Measurements from ENCODE around the gene USP25.

Gene USP25

DNA sequence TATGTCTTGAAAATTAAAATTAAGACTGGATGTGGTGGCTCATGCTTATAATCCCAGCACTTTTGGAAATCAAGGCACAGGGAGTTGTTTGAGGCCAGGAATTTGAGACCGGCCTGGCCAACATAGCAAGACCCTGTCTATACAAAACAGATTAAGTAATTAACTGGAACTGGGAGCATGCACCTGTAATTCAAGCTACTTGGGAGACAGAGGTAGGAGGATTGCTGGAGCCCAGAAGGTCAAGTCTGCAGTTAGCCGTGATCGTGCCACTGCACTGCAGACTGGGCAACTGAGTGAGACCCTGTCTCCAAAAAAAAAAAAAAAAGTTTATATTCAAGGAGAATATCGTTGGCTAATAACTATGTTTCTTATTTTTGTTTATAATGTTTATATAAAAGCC, 139.2 kb downstream of the USP25 start:
- no peak for DNase-seq (ENCODE audit: low spot score)

- DNase-seq (ENCODE audit: low spot score), result no peak
Measured at GRCh38 chr21:15870819-15871218, 141.0 kb downstream of the USP25 start.

- DNase-seq (ENCODE audit: low spot score), result no peak
Measured at GRCh38 chr21:15872236-15872635, 142.5 kb downstream of the USP25 start.

- no peak for DNase-seq (ENCODE audit: low spot score)
Measured at GRCh38 chr21:15874615-15875014, 144.8 kb downstream of the USP25 start.

DNA sequence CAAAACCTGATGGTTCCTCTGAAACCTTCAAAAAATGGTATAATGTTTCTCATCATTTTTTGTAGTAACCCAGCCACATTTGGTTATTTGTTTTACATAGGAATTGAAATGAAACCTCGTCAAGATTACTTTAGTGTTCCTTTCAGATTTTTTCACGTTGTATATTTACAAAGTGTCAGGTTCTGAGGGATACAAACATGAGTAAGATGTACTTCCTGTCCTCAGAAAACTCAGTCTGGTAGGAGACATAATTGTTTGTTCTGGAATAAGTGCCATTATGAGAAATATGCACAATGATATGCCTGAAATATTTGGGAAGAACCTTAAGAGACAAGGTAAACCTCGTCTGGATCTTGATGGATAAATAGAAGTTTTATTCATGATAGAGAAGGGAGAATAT, 145.5 kb downstream of the USP25 start:
- DNase-seq (ENCODE audit: low spot score), result no peak

GRCh38 chr21:15893902-15894301, 164.1 kb downstream of the USP25 start:
- no peak for DNase-seq (ENCODE audit: low spot score)

- DNase-seq (ENCODE audit: low spot score), result no peak
Measured at GRCh38 chr21:15894596-15894995, 164.8 kb downstream of the USP25 start.

DNA sequence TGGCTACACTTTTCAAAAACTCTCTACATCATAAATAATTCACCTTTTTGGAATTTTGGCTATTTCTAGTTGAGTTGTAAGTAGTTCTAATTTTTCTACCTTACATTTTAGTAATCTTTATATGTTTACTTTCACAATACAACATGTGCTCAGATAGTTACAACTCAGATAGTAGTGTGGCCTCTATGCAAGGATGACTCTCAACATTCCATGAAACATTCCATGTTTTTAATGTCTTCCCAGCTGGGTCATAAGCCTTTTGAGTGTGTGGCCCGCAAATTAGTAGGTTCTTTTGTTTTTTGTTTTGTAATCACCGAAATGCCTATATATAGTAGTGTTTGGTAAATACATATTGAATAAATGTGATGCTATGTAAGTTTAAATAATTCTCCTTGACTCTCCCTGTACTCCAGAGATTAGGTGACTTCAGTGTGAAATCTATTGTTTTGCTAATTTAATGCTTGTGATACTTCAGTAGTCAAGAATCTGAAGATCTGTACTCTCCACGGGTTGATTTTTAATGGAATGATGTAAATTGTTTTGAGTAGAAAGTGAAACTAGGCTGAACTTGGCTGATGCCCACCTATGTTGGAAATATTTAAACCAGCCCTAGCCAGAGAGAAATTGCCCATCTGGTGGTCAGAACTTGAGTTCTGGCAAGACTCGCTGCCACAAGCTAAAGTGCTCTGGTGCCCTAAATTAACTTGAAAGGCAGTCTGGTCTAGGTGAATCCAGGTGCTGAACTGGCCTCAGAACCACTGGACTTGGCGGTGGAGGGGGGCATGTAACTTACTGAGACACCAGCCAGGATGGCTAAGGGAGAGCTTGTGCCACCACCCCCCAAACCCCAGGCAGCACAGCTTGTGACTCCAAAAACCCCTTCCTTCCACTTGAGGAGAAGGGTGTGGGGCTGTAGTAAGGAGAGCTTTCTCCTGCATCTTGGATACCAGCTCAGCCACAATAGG, 165.6 kb downstream of the USP25 start:
- DNase-seq (ENCODE audit: low spot score), result no peak

DNA sequence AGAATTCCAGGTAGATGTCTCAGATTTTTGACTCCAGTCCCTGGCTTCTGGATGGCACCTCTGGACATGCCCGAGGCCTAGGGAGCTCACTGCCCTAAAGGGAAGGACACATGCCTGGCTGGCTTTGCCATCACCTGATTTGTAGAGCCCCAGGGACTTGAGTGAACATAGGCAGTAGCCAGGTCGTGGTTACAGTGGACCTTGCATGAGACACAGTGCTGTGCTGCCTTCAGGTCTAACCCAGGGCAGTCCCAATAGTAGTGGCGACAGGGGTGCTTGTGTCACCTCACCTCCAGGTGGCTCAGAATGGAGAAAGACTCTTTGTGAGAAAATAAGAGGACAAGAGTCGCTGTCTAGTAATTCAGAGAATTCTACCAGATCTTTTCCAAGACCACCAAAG, 166.7 kb downstream of the USP25 start:
- no peak for DNase-seq (ENCODE audit: low spot score)

DNA sequence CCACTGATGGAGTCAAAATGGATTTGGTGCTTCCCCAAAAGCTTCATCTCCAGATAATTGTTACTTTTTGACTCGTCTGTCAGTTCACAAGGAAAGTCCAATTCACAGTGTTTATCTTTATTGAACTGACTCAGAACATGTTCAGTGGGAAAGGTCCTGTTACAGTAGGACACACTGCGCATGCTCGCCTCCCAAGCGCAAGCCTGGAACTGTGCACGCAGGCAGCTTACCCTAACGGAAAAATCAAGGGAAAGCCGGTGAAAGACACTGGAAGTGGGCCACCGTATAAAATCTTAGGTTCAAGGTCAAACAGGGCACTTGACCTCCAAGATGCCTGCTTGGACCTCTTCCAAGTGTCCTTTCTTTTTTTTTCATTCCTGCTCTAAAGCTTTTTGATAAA, 174.6 kb downstream of the USP25 start:
- no peak for DNase-seq (ENCODE audit: low spot score)

DNA sequence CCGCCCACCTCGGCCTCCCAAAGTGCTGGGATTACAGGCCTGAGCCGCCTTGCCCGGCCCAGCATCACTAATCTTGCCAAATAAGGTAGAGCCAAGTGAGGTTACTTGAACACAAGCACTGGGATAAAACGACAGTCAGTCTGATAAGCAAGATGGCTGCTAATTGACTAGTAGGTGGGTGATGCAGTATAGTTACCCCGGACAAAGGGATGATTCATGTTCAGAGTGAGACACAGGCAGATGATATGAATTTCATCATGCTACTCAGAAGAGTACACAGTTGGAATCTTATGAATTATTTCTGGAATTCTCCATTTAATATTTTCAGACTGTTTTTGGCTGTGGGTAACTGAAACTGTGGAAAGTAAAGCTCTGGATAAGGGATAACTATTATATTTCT, 178.4 kb downstream of the USP25 start:
- DNase-seq (ENCODE audit: low spot score), result no peak

DNA sequence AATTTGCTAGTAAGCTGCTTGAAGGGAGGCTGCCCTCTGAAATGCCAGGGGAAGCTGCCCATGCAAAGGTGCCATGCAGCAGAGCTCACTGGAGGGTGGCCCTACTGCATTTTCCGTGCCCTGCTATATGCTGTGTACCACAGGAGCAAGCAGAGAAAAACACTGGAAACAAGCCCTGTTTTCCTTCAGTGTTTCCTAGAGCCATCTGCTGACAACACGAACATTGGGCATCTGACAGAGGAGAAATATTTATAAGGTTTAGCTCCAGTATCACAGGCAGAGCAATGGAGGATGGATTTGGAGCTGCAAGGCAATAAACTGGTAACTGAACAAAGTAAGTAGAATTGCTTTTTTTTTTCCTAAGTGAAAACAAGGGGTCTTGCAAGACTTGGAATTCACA, 198.4 kb downstream of the USP25 start:
- no peak for DNase-seq (ENCODE audit: low spot score)

- DNase-seq (ENCODE audit: low spot score), result no peak
Measured at GRCh38 chr21:15928686-15929425, 199.1 kb downstream of the USP25 start.

DNA sequence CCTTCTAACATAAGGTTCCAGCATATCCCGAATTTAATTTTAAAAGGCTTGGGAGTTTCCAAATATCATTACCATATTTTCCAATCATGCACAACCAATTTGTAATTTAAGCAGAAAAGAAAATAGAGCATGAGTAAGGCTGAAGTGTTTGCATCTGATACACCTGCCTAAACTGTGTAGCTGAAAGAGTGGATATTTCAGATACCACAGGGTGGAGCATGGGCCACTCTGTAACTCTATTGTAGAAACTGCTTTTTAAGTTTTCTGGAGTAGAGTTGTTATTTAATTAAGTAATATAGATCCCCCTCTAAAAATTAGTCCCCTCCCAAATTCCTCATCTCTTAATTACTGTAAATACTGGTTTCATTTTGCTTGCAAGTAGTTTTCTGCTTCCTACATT, 199.8 kb downstream of the USP25 start:
- no peak for DNase-seq (ENCODE audit: low spot score)
